KMS-11 (cell line): Measurements from ENCODE around the gene ADCY3.

Source experiments
- H2AFZ ChIP-seq: fragments of 200-600 bp; sonication (generic); 2 replicates; pipeline ENCODE4 v1.6.1; 2016; ENCODE audit warnings: antibody characterized with exemption, mixed run types, low read depth
- H3K27ac ChIP-seq: fragments of 200-600 bp; sonication (generic); 2 replicates; pipeline ENCODE4 v1.6.1; 2016; ENCODE audit warnings: mild to moderate bottlenecking, mixed run types
- H3K27me3 ChIP-seq: fragments of 200-600 bp; sonication (generic); 2 replicates; pipeline ENCODE4 v1.6.1; 2017; ENCODE audit warnings: mild to moderate bottlenecking, low read depth, mixed run types, moderate library complexity; ENCODE audit not compliant: insufficient read depth
- H3K36me3 ChIP-seq: fragments of 200-600 bp; sonication (generic); 2 replicates; pipeline ENCODE4 v1.6.1; 2017; ENCODE audit warnings: mild to moderate bottlenecking, mixed run types; ENCODE audit not compliant: insufficient read depth
- H3K4me1 ChIP-seq: fragments of 200-600 bp; sonication (generic); 2 replicates; pipeline ENCODE4 v1.6.1; 2016; ENCODE audit warnings: mild to moderate bottlenecking, low read depth, mixed run types; ENCODE audit not compliant: poor library complexity, severe bottlenecking
- H3K4me2 ChIP-seq: fragments of 200-600 bp; sonication (generic); 2 replicates; pipeline ENCODE4 v1.7.0; 2016; ENCODE audit warnings: mild to moderate bottlenecking, mixed run types
- H3K4me3 ChIP-seq: fragments of 200-600 bp; sonication (generic); IDR thresholded peaks from 2 replicates; pipeline ENCODE4 v1.6.1; 2017; ENCODE audit warnings: low read depth, low read length, mixed read lengths; ENCODE audit not compliant: insufficient read depth
- H3K79me2 ChIP-seq: fragments of 200-600 bp; sonication (generic); 2 replicates; pipeline ENCODE4 v1.6.1; 2016; ENCODE audit warnings: low read depth, mixed run types; ENCODE audit not compliant: insufficient read depth
- H3K9ac ChIP-seq: fragments of 200-600 bp; sonication (generic); 2 replicates; pipeline ENCODE4 v1.6.1; 2016; ENCODE audit warnings: mild to moderate bottlenecking, mixed run types
- H4K20me1 ChIP-seq: fragments of 200-600 bp; sonication (generic); 2 replicates; pipeline ENCODE4 v1.6.1; 2016; ENCODE audit warnings: mild to moderate bottlenecking, mixed run types; ENCODE audit not compliant: insufficient read depth
- TF ChIP-seq, protein P1 (sequence below): fragments of 200-600 bp; sonication (generic); conservative IDR thresholded peaks from 2 replicates; pipeline ENCODE4 v1.6.1; 2017; ENCODE audit warnings: low read depth, mild to moderate bottlenecking, antibody characterized with exemption, low read length, moderate library complexity, mixed read lengths

Gene ADCY3

GRCh38 chr2:24914713-24915112 is 5.3 kb downstream of the ADCY3 start:
- Histone ChIP-seq H3K79me2 (peaks cover 38% of the 10 kb centered on the region), H3K4me1 (peaks cover 21% of the 10 kb centered on the region), H3K4me2 (no peak overlapping the region), H2AFZ (no peak overlapping the region), H3K9ac (no peak overlapping the region), H3K36me3 (no peaks in the 10 kb centered on the region), H4K20me1 (no peaks in the 10 kb centered on the region), H3K27me3 (no peaks in the 10 kb centered on the region), H3K27ac (no peak overlapping the region), H3K4me3 (no peak overlapping the region)
- TF ChIP-seq, protein P1, sequence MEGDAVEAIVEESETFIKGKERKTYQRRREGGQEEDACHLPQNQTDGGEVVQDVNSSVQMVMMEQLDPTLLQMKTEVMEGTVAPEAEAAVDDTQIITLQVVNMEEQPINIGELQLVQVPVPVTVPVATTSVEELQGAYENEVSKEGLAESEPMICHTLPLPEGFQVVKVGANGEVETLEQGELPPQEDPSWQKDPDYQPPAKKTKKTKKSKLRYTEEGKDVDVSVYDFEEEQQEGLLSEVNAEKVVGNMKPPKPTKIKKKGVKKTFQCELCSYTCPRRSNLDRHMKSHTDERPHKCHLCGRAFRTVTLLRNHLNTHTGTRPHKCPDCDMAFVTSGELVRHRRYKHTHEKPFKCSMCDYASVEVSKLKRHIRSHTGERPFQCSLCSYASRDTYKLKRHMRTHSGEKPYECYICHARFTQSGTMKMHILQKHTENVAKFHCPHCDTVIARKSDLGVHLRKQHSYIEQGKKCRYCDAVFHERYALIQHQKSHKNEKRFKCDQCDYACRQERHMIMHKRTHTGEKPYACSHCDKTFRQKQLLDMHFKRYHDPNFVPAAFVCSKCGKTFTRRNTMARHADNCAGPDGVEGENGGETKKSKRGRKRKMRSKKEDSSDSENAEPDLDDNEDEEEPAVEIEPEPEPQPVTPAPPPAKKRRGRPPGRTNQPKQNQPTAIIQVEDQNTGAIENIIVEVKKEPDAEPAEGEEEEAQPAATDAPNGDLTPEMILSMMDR = no peak

DNA sequence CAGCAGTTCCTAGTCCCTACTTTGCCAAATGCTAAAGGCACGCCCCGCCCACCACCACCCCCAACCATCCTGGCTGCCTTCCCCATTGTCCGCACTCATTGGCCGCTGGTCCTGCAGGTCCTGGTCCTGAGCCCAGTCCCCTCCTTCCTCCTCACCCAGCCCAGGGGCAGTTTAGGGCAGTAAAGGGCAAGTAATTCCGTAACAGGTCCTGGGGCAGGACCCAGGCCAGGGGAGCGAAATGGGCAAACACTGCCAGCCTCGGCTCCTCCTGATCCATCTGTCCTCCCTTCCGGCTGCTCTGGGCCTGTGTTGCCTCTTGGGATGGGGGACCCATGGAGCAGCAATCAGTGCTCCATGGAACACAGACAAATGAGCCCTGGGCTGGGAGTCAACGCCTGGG is 6.1 kb downstream of the ADCY3 start:
- Histone ChIP-seq H3K27me3 (no peaks in the 10 kb centered on the region), H3K27ac (no peak overlapping the region), H3K9ac (no peak overlapping the region), H3K36me3 (no peaks in the 10 kb centered on the region), H3K79me2 (peaks cover 34% of the 10 kb centered on the region), H3K4me2 (no peak overlapping the region), H2AFZ (no peak overlapping the region), H3K4me3 (no peak overlapping the region), H3K4me1 (peaks cover 18% of the 10 kb centered on the region), H4K20me1 (no peaks in the 10 kb centered on the region)
- TF ChIP-seq, protein P1 = no peak

- H3K4me2 ChIP-seq = no peak overlapping the region
- H3K4me1 ChIP-seq = peaks cover 9% of the 10 kb centered on the region
Observed at GRCh38 chr2:24912986-24913385, 7.1 kb downstream of the ADCY3 start.

DNA sequence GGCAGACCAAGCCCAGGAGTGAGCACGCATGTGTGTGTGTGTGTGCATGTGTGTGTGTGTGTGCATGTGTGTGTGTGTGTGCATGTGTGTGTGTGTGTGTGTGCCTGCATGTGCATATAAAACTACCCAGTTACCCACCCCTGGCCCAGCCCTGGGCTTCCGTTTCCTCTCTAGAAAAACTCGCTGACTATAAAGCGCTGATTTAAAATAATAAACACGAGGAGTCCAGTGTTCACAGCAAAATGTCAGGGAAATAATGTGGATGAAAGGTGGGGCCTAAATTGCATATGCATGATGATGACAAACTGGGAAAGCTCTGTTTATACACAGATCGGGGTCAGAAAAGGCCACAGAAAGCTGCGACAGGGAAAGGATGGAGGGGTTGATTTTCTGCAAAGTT is 7.5 kb downstream of the ADCY3 start:
- Histone ChIP-seq H4K20me1 (no peaks in the 10 kb centered on the region), H3K79me2 (peaks cover 21% of the 10 kb centered on the region), H3K27me3 (no peaks in the 10 kb centered on the region), H3K4me2 (no peak overlapping the region), H2AFZ (no peak overlapping the region), H3K4me3 (no peak overlapping the region), H3K4me1 (peaks cover 4% of the 10 kb centered on the region), H3K36me3 (no peaks in the 10 kb centered on the region), H3K9ac (no peak overlapping the region), H3K27ac (no peak overlapping the region)
- TF ChIP-seq, protein P1 = no peak

More at GRCh38 chr2:24912986-24913385, 7.1 kb downstream of the ADCY3 start:
- Histone ChIP-seq H3K27ac (no peak overlapping the region), H4K20me1 (no peaks in the 10 kb centered on the region), H3K27me3 (no peaks in the 10 kb centered on the region), H3K36me3 (no peaks in the 10 kb centered on the region), H3K4me3 (no peak overlapping the region), H3K9ac (no peak overlapping the region), H3K79me2 (peaks cover 25% of the 10 kb centered on the region), H2AFZ (no peak overlapping the region)
- TF ChIP-seq, protein P1 = no peak
